Panc1 (cell line): ENCODE data around the gene CSRP3. TPM values are rescaled to one million over a fixed set of nuclear protein-coding genes. Genes with fewer than 3 reads are reported as not detected.

ENCODE experiments used
- ATAC-seq: fragments of 200-7000 bp; cut with Tn5 transposase; 2 replicates; pipeline ENCODE4 v1.9.1; 2020; ENCODE audit warnings: mild to moderate bottlenecking, moderate library complexity
- BruUV-seq: library from RNA; stranded (reverse); fragments of 400-500 nt; replicated peaks from 2 replicates; lab custom pipeline; 2021; lab: Mats Ljungman, UMichigan
- CTCF ChIA-PET: fragments of 300-600 bp; sonication (Branson Sonifier 250); formaldehyde crosslinking; loops from one replicate; lab custom pipeline; 2022; ENCODE audit warnings: antibody characterized with exemption; lab: Charles Lee
- POLR2A ChIA-PET: fragments of 300-600 bp; sonication (Branson Sonifier 250); formaldehyde crosslinking; loops from one replicate; lab custom pipeline; 2022; ENCODE audit warnings: antibody characterized with exemption; lab: Charles Lee
- DNase-seq: peaks from one replicate; pipeline ENCODE4 v3.0.0-alpha.2; 2010; ENCODE audit warnings: low read depth, low spot score
- H3K27ac ChIP-seq: 2 replicates; pipeline ENCODE4 v1.5.1; 2011; ENCODE audit warnings: mild to moderate bottlenecking, low read length, inconsistent platforms
- H3K27me3 ChIP-seq: fragments of 200-500 bp; sonication (Bioruptor generic); 2 replicates; pipeline ENCODE4 v1.6.0; 2014; ENCODE audit warnings: low read length, inconsistent platforms; ENCODE audit not compliant: control insufficient read depth, insufficient read depth
- H3K36me3 ChIP-seq: fragments of 200-500 bp; sonication (Bioruptor generic); 2 replicates; pipeline ENCODE4 v1.5.1; 2014; ENCODE audit warnings: inconsistent platforms, mild to moderate bottlenecking, low read length, moderate library complexity; ENCODE audit not compliant: control insufficient read depth, insufficient read depth
- H3K4me1 ChIP-seq: 2 replicates; pipeline ENCODE4 v1.5.1; 2011; ENCODE audit warnings: inconsistent platforms, mild to moderate bottlenecking, low read length, moderate library complexity; ENCODE audit not compliant: control insufficient read depth, insufficient read depth
- H3K4me3 ChIP-seq, 2 experiments: 2 replicates each; pipeline ENCODE4 v1.5.1; 2011 to 2012; ENCODE audit warnings: low read depth in 2 of 2, low read length in 2 of 2, mild to moderate bottlenecking in 2 of 2, inconsistent platforms in 1 of 2, moderate library complexity in 1 of 2
- H3K9me3 ChIP-seq: fragments of 200-500 bp; sonication (Bioruptor generic); 2 replicates; pipeline ENCODE4 v1.5.1; 2014; ENCODE audit warnings: low read depth, mild to moderate bottlenecking, inconsistent platforms, low read length, moderate library complexity; ENCODE audit not compliant: control insufficient read depth, insufficient read depth
- POLR2AphosphoS5 ChIP-seq: IDR thresholded peaks from 2 replicates; pipeline ENCODE4 v1.6.1; 2012; ENCODE audit warnings: mild to moderate bottlenecking, low read depth, low read length, moderate library complexity
- SIN3A ChIP-seq: IDR thresholded peaks from 2 replicates; pipeline ENCODE4 v1.6.1; 2012; ENCODE audit warnings: low read depth, mild to moderate bottlenecking, low read length, moderate library complexity, borderline replicate concordance; ENCODE audit not compliant: insufficient read depth
- TCF7L2 ChIP-seq: IDR thresholded peaks from 2 replicates; pipeline ENCODE4 v1.6.1; 2011; ENCODE audit warnings: mild to moderate bottlenecking, low read depth, low read length, inconsistent platforms
- in situ Hi-C: cut with HindIII; loops from 2 replicates; pipeline ENCODE4 v1.10.0; 2016; ENCODE audit warnings: low sequenced_read_pairs, low pct_unique_long_range_greater_than_20kb
- intact Hi-C: fragments of 100-400 bp; cut with micrococcal nuclease; formaldehyde crosslinking; loops from one replicate; pipeline ENCODE4 v1.10.0; 2022; ENCODE audit not compliant: unreplicated experiment
- total RNA-seq: library from RNA; stranded (reverse); gene quantifications from one replicate; pipeline ENCODE4 v1.2.1, GENCODE V29; 2021; ENCODE audit not compliant: unreplicated experiment
- TF ChIP-seq, protein P1 (sequence below): fragments of 450-650 bp; IDR thresholded peaks from 2 replicates; pipeline ENCODE4 v1.5.1; 2017; ENCODE audit warnings: mild to moderate bottlenecking
- TF ChIP-seq, protein P2 (sequence below), 2 experiments: IDR thresholded peaks; 2 replicates each; pipeline ENCODE4 v1.6.1; 2011 to 2012; ENCODE audit warnings: low read depth in 2 of 2, control low read depth in 1 of 2, low read length in 1 of 2, mild to moderate bottlenecking in 1 of 2, moderate library complexity in 1 of 2; ENCODE audit not compliant: insufficient read depth in 1 of 2

The CSRP3 gene
- total RNA-seq, 1 experiment from 2014 or later = not detected

DNA sequence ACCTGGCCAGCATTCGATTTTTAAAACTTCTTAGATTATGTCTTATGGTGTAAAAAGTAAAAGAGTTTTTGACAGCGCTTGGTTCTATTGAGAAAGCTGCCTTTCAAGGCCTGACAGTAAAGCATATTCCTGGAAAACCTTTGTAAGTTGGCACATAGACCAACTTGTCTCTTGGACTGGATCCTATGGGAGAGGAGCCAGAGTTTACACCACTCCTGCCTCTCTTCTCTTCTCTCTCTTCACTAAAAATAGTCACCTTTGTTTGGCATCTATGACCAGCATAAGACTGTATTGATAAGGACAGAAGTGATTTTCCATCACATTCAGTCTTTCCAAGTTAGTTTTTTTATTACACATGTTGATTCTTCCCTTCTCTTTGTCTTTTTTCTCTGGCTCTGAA is 33.7 kb downstream of the CSRP3 start:
- no peak for DNase-seq
- CTCF ChIA-PET = no interaction called here
- Histone ChIP-seq H3K27me3 (no peaks in the 10 kb centered on the region), H3K9me3 (no peaks in the 10 kb centered on the region), H3K4me3 (no peak overlapping the region), H3K27ac (no peak overlapping the region), H3K4me1 (no peaks in the 10 kb centered on the region), H3K36me3 (peaks cover 4% of the 10 kb centered on the region; the same call in 1 of the 2 replicates)
- in situ Hi-C loops = no loop called here
- POLR2A ChIA-PET = no interaction called here
- TF ChIP-seq, protein P1, sequence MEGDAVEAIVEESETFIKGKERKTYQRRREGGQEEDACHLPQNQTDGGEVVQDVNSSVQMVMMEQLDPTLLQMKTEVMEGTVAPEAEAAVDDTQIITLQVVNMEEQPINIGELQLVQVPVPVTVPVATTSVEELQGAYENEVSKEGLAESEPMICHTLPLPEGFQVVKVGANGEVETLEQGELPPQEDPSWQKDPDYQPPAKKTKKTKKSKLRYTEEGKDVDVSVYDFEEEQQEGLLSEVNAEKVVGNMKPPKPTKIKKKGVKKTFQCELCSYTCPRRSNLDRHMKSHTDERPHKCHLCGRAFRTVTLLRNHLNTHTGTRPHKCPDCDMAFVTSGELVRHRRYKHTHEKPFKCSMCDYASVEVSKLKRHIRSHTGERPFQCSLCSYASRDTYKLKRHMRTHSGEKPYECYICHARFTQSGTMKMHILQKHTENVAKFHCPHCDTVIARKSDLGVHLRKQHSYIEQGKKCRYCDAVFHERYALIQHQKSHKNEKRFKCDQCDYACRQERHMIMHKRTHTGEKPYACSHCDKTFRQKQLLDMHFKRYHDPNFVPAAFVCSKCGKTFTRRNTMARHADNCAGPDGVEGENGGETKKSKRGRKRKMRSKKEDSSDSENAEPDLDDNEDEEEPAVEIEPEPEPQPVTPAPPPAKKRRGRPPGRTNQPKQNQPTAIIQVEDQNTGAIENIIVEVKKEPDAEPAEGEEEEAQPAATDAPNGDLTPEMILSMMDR = no peak
- no peak for TF ChIP-seq POLR2AphosphoS5
- no peak for TF ChIP-seq TCF7L2
- TF ChIP-seq, protein P2, sequence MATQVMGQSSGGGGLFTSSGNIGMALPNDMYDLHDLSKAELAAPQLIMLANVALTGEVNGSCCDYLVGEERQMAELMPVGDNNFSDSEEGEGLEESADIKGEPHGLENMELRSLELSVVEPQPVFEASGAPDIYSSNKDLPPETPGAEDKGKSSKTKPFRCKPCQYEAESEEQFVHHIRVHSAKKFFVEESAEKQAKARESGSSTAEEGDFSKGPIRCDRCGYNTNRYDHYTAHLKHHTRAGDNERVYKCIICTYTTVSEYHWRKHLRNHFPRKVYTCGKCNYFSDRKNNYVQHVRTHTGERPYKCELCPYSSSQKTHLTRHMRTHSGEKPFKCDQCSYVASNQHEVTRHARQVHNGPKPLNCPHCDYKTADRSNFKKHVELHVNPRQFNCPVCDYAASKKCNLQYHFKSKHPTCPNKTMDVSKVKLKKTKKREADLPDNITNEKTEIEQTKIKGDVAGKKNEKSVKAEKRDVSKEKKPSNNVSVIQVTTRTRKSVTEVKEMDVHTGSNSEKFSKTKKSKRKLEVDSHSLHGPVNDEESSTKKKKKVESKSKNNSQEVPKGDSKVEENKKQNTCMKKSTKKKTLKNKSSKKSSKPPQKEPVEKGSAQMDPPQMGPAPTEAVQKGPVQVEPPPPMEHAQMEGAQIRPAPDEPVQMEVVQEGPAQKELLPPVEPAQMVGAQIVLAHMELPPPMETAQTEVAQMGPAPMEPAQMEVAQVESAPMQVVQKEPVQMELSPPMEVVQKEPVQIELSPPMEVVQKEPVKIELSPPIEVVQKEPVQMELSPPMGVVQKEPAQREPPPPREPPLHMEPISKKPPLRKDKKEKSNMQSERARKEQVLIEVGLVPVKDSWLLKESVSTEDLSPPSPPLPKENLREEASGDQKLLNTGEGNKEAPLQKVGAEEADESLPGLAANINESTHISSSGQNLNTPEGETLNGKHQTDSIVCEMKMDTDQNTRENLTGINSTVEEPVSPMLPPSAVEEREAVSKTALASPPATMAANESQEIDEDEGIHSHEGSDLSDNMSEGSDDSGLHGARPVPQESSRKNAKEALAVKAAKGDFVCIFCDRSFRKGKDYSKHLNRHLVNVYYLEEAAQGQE (IDR thresholded peaks at IDR 0.05; ENCODE audit: insufficient read depth in 1 of 2, low read depth in 2 of 2, low read length in 1 of 2) = no peak
- TF ChIP-seq SIN3A = no peak
- intact Hi-C loops = no loop called here
- no peak for ATAC-seq
- BruUV-seq = no TSS peak

DNA sequence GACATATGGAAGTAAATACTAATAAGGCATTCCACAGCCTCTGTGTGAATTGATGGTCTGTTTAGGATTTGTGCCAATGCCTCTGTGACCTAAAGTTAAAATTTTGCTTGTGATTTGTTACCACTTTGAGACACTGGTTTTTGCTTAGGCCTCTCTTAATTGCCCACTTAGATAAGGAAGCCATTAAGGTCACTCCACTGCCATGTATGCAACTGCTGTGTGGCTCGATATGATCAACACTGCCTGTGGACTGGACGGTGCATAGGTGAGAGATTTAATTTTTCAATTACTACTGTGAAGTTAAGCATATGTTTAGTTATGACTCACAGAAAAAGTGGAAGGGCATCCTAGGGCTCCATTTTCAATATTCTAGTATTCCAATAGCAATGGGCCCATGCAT is 36.9 kb downstream of the CSRP3 start:
- intact Hi-C loops (no loop called here), in situ Hi-C loops (no loop called here)
- no TSS peak for BruUV-seq
- ChIA-PET POLR2A (no interaction called here), CTCF (no interaction called here)
- DNase-seq (no peak), ATAC-seq (no peak)
- TF ChIP-seq SIN3A = no peak
- no peak for TF ChIP-seq TCF7L2
- TF ChIP-seq, protein P2 (IDR thresholded peaks at IDR 0.05; ENCODE audit: insufficient read depth in 1 of 2, low read depth in 2 of 2, low read length in 1 of 2) = no peak
- no peak for TF ChIP-seq POLR2AphosphoS5
- TF ChIP-seq, protein P1 = no peak
- no peak overlapping the region for H3K4me3 ChIP-seq
- no peaks in the 10 kb centered on the region for H3K27me3 ChIP-seq
- no peaks in the 10 kb centered on the region for H3K4me1 ChIP-seq
- H3K36me3 ChIP-seq = 0 out of 2 replicates have a peak, but pooled peaks cover 3% of the 10 kb centered on the region
- H3K27ac ChIP-seq = no peak overlapping the region
- H3K9me3 ChIP-seq = no peaks in the 10 kb centered on the region
